Measurements from ENCODE around the gene LCA5L.
"Not testable (repeated sequence)": the region's sequence is repeated elsewhere in the genome, so short reads cannot be mapped to it uniquely, and the experiment has no call there.

GRCh38 chr21:39382096-39382495 is 63.5 kb downstream of the LCA5L start:
- TF ChIP-seq, protein P1, sequence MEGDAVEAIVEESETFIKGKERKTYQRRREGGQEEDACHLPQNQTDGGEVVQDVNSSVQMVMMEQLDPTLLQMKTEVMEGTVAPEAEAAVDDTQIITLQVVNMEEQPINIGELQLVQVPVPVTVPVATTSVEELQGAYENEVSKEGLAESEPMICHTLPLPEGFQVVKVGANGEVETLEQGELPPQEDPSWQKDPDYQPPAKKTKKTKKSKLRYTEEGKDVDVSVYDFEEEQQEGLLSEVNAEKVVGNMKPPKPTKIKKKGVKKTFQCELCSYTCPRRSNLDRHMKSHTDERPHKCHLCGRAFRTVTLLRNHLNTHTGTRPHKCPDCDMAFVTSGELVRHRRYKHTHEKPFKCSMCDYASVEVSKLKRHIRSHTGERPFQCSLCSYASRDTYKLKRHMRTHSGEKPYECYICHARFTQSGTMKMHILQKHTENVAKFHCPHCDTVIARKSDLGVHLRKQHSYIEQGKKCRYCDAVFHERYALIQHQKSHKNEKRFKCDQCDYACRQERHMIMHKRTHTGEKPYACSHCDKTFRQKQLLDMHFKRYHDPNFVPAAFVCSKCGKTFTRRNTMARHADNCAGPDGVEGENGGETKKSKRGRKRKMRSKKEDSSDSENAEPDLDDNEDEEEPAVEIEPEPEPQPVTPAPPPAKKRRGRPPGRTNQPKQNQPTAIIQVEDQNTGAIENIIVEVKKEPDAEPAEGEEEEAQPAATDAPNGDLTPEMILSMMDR (optimal IDR thresholded peaks at IDR 0.05 in 1 of 3, IDR thresholded peaks at IDR 0.05 in 1 of 3, conservative IDR thresholded peaks at IDR 0.05 in 1 of 3; ENCODE audit: extremely low read depth in 1 of 3, insufficient read depth in 2 of 3, low read length in 3 of 3), result not testable (repeated sequence)
- TF ChIP-seq EZH2 (IDR thresholded peaks at IDR 0.05; ENCODE audit: low read length), result not testable (repeated sequence)

Data from keratinocyte (primary cell).